ENCODE measurements around the gene DUSP7.

The DUSP7 gene

DNA sequence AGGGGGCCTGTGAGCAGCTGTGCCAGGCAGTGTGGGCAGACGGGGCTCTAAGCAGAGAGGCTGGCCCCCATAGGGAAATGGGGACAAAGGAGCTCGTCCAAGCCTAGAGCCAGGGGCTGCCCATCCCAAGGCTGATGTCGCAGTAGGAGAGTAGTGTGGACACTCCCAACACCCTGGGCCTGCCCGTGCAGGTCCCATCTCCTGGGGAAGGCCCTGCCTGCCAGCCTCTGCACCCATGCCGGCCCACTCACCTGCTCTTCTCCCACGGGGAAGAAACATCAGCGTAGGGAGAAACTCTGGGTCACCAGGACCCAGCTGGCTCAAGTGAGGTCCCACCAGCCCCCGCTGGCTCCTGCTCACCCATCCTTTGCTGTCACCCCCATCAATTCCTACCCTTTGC is 10.7 kb upstream of the DUSP7 start:
- DNase-seq: no peak

DNA sequence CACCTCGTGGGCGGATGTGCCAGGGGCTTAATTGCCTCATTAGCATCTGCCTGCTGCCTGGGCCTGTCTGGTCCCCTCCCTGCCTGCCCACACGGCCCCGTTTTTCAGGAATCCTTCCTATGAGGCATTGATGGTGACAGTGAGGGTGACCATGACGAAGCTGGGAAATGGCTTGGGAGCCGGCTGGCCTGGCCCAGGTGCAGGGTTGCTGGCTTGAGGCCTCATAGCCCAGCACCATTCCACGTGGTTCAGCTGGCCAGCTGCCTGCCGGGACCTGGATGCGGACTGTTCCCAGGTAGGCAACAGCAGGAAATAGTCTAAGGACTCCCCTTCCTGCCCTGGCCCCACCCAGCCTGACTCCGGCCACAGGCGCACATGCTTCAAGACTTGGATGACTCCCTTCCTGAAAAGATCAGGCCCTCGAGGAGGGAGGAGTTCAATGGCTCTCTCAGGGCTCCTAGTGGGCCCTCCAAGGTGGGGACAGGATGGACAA is 8.9 kb upstream of the DUSP7 start:
- DNase-seq: no peak

DNA sequence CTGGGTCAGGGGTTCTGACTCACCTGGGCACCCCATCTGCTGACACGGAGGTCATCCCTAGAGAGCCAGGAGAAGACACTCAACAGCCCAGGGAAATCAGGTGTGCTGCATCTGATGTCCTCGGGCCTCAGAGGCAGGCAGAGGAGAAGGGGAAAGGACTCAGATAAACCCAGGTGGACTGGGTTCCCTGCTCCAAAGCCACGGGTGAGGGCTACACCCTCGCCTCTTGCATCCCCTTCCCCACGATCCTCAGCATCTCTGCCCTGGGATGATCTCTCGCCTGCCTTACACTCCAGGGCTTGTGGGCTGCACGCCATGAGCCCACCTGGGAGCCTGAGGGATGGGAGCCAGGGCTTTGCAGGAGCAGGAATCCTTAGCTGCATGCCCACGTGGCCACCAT is 8.2 kb upstream of the DUSP7 start:
- DNase-seq: no peak

DNA sequence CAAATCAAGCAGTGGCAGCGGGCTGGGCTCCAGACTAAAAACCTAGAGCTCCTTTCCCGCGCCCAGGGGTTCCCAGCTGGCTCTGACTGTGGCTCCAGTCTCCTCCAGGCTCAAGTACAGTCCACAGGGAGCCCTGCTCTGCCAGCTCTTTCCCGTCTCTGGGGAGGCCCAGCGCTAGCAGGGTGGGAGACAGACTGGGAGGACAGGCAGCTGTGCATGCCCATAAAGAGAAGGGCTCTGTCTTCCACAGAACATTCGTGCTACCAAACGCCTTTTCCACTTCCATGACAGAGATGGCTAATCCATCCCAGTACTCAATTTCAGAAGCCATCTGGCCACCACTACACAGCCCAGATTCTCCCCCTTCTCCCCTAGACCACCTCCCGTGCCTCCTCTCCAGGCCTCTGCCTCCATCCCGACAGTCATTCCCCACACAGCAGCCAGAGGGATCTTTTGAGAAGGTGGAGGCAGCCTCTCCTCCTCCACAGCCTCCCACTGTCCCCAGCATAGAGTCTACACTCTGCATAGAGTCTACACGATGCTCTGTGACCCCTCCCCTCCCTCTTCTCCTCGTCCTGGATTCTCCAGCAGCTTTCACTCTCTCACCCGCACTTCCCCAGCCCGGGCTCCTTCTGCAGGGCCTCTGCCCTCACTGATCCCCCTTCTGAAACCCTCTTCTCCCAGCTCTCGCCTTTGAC is 6.8 kb upstream of the DUSP7 start:
- peak in 1 of 2 experiments; percentile 57 for DNase-seq

DNA sequence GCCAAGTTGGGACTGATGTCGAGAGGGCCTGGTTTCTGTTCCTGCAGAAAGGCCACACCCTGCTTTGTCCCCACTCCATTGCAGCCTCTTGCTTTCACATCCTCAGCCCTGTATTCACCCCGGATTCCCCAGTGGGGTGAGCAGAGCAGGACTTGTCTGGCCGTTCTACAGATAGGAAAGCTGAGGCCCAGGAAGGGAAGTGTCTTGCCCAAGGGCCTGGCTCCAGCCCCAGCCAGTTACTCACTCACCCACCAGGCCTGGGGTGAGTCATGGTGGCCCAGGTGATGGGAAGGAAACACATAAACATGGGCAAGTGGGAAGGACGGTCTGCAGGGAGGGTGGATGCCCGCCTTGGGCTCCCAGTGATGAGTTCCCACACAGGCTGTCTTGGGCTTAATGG is 6.1 kb upstream of the DUSP7 start:
- DNase-seq: peak in 1 of 2 experiments; percentile 46

DNA sequence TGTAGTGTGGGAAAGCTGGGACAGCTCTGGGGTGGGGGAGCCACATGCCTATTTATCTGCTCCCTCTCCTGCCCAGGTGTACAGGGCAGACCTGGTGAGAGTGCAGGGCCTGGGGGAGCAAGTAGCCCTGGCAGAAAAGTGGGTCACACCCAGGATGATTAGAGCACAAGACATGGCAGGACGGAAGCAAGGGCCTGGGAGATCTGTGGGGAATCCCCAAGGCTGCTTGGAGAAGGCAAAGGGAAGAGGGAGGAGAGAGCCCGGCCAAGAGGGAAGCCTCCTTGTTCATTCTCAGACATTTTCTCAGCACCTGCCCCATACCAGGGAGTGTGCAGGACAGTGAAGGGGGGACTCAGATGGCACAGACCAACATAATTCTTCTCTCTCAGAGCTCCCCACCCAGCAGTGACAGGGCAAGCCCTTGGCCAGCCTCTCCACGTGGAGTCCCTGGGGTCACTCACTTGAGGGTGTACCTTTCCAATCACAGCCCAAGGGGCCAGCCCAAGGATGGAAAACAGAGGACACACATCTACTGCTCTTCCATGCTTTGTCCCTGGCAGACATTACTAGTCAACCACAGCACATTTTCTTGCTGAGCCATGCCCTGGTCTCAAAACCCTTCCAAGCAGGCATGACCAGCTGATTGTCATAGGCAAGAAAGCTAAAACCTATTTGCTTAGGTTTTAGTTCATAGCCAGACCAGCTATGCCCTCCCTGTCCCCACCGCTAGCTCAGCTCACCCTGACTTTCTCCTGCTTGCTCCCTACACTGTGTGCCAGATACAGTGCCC is 4.9 kb upstream of the DUSP7 start:
- DNase-seq: no peak

DNA sequence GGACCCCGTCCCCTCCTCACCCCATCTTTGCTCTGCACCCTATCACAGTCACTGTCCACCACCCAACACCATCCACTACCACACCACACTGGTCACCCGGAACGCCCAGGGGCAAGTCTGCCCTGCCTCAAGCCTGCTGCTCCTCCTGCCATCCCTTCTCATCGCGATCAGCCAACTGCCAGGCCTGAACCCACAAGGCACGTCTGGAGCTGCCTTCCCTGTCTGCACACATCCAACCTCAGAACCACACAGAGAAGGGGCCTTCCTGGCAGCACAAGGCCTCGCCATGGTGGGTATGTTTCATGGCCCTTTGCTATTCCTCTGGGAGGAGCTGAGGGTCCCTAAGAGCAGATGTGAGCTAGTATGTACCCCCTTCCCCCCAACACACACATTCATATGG is 3.4 kb upstream of the DUSP7 start:
- DNase-seq: no peak

DNA sequence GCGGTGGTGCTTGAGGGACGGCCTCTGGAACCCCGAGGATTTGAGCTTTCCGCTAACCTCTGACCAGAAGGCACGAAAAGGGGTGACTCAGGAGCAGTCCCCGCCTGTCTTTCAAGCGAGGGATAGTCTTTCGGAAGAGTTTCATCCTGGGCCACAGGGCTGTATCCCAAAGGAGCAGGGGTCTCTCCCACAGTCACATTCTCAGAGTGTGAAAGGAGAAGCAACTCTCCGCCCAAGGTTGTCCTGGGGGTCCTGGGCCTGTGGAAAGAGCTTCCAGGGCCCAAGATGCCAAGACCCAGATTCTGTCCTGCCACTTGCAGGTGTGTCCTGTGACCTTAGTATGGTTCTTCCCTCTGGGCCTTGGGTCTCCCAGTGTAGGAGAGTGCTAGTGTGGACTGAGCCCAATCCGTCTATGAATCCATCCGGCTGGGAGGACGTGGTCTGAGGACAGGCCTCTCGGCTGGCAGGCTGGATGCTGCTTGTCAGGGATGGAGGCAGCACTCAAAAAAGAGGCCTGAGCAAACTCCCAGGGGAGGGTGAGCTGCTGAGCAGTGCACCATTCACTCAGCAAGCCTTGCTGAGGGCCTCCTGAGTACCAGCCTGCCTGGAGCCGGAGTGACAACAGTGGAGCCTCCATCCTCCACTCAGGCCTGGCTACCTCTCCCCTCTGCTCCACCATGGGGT is 1.6 kb upstream of the DUSP7 start:
- DNase-seq: no peak

DNA sequence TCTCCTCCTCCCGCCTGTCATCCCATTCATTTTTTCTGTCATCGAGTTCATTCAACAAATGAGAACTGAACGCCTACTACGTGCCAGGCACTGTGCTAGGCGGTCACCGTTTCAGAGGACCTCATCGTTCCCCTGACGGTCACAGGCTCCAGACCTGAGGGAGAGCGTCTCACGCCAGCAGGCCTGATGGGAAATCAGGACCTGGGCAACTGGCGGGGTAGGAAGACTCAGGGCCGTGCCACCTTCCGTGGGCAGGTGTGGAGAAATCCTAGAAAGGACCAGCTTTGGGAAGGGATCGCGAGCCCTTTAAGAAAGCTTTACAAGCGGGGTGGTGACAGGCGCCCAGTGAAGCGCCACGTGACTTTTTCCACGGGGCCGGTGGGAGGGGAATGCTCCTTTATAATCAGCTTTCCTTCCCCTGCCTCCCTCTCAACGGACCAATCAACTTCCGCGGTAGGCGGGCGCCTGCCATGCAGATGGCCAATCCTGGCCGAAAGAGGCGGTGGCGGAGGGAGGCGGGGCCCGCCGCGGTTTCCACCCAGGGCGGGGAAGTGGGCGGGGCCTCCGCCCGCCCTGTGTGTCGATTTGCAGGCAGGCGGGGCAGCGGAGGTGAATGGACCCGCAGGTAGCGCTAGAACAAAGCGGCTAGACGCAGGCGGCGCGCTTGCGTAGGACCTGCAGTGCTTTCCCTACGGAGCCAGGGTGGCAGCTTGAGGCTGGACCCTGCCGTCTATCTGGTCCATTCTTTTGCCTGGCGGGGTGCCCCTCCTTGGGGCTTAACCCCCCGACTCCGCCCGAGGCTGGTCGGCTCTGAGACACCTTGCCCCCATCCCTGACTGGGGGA is 819 bp upstream of the DUSP7 start:
- peak; percentile 80 to 96 for DNase-seq

DNA sequence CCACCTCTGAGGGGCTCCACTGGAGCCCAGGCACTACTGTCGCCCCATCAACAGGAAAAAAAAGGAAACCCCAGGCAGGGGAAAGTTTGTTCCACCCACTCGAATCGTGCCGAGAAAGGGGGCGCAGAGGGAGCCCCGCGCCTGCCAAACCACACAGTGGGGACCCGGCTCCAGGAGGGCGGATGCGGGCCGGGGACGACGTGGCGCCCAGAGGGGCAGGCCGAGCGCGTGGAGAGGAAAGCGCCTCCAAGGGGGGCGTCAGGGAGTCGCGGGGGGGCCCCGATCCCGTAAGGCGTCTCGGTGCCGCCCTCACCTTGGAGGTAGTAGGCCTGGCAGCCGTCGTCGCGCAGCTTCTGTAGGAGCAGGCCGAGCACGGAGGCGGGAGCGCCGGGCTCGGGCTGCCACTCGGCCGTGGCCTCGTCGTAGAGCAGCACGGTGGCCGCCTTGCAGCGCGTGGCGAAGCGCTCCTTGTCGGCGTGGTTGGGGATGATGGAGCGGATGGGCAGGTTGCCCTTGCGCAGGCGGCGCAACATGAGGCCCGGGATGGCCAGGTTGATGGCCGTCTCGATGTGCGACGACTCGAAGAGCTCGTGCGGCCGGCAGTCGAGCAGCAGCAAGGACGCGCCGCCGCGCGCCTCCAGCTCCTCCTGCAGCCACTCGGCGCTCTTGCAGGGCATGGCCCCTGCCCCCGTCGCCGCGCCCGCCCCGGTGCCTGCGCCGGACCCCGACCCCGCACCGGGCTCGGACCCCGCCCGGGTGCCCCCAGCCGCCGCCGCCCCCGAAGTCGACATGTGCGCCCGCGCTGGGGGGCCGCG is 627 bp downstream of the DUSP7 start:
- DNase-seq: no peak

DNA sequence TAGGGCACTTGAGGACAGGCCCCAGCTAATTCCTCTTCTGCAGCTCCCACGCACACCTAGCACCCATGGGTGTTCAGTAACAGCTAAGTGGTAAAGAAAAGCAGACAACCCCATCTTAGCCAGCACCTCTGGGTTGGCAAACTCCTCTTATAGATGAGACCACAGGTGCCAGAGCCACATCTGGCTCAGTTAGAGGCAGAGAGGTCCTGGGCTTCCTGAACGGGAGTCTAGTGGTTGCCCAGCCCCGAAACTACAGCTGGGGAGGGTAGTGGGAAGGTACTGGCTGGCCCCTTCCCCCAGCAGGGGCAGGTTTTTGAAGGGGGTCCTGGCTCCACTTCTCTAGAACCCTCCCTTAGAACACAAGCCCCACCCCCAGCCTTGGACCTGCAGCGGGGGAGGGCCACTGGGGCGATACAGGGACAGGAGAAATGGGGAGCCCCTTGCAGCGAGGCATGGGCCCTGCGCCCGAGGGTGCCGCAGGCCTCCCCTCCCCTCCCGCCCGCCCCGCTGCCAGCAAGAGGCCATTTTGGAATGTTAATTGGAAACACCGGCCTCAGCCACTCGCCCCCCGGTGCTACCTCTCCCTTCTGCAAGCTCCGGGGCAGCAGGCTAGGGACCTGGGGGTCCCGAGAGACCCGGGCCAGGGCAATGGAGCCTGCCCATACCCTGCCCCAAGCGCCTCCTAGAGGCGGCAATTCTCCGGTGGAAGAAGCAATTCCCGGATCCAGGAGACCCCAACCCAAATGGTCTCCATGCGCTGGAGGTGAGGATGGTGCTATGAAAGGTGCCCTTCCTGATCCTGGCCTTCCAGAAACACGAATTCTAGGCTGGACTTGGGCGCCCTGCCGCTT is 1.5 kb downstream of the DUSP7 start:
- DNase-seq: no peak

DNA sequence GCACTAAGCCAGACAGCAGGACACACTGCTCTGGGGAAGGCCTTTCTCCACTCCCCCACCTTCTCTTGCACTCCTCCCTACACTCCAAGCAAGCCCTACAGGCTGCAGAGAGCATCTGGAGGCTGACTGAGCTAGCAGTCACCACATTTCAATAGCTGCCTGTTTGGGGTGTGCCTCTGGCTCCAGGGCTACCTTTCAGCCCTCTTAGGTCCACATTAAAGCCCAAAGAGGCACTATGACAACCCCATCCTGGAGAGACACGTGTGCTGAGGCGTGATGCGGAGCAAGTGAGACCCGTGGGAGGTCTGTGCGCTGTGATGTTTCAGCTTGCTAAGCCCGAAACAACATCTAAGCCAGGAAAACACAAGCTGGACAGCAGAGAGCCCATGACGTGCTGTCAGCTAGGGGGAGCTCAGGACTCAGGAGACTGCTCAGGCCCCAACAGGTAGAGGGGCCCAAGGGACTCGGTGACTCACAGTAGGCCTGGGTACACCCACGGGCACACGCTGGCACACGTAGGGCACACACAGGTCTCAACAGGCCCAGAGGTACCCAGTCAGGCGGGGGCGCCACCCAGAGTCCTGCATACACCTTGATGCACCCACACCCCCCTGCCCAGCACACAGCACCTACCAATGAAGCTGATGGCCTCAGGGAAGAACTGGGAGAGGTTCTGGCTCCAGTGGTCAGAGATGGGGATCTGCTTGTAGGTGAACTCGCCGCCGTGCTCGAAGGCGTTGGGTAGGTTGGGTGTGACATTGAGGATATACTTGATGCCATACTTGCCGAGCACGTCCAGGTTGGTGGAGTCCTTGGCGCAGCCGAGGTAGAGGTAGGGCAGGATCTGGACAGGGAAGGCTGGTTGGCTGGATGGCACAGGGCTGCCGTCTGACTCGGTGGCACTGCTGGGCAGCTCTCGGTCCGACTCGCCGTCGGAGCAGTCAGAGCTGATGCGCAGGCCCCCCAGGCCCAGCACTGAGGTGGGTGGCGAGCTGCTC is 2.8 kb downstream of the DUSP7 start:
- no peak for DNase-seq

DNA sequence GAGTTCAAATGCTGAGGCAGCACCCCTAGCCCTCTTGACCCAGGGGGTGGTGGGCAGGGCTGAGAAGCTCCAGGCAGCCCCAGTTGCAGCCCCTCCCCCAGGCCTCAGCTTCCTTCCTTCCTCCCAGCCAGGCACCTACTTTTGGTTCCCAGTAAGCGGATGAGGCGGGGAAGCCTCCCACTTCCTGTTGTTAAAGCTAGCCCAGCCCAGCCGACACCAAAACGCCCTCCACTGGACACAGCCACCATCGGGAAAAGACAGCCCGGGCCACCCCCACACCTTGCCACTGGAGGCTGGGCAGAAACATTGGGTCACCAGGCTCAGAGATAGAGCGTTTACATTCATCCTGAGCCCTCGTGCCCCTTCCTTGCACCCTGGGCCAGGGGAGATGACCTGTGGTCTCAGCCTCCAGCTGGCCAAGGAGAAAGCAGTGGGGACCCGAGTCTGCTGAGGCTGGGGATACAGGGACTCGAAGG is 3.5 kb downstream of the DUSP7 start:
- no peak for DNase-seq

DNA sequence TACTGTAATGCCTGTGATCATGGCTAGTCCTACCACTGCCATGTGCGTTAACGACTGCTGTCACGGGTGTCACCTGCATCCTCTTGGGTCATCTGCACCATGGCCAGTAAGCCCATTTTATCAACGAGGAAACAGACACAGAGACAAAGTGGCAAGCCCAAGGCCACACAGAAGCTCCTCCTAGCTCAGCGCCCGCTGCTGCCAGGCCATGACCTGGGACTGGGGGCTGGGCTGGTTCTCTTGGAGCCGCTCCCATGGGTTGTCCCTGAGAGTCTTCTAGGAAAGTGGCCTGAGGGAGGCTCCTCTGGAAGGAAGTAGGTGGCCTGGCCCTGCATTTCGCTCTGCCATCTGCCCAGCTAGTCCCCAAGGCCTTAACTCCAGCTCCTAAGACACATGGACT is 4.9 kb downstream of the DUSP7 start:
- DNase-seq: no peak

DNA sequence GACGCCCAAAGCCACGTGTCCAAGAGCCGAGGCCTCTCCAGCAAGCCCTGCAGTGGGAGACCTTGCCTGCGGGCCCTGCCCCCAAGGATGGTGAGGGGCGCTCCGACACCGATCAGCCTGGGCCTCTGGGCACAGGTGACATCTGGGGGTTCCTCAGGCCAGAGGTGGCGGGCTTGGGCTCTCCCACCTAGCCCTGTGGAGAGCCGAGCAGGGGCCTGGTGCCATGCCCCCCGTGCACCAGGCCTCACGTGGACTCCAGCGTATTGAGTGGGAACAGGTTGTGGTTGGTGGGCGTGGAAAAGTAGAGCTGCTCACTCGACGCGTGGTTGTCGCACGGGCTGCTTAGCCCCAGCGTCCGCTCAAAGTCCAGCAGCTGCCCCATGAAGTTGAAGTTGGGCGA is 5.8 kb downstream of the DUSP7 start:
- no peak for DNase-seq

DNA sequence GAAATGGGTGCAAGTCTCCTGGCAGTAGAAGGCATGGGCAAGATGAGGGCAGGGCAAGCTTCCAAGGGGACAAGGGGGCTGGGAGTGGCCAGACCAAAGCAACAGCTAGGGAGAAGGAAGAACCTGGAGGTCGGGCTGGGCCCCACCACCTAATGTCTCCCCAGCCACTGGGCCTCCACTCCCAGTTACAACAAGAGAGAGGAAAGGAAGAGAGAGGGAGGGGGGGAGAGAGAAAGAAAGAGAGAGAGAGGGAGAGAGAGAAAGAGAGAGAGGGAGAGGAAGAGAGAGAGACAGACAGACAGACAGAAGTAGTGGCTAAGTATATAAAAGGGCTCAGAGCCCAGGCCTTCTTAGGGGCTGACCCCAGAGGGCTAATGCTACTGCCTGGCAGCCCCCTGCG is 6.9 kb downstream of the DUSP7 start:
- DNase-seq: no peak

DNA sequence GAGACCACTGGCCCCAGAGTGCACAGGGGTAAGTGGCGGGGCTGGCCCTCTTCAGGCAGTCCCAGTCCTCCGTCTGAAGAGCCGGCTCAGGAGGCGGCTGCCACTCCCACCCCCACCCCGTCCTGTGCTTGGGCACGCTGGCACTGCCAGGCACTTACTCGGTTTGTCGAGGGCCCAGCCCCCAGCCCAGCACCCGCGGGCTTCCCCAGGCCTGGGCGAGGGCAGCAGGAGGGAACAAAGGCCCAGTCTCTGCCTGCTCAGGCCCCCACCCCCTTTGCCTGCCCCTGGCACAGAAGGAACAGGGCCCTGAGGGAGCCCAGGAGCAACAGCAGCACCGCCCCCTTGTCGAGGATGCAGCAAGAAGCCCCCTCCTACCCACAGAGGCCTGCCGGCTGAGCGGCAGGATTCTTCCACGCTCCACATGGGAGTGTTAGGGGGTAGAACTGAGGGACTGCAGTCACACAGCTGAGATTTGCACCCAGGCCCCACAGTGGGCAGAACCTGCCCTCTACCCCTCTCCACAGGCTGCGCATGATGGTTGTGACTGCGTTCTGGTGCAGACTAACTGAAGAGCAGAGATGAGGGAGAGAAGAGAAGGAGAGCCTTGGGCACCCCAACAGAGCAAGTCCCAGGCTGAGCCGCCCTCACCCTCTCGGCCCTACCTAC is 8.9 kb downstream of the DUSP7 start:
- no peak for DNase-seq

DNA sequence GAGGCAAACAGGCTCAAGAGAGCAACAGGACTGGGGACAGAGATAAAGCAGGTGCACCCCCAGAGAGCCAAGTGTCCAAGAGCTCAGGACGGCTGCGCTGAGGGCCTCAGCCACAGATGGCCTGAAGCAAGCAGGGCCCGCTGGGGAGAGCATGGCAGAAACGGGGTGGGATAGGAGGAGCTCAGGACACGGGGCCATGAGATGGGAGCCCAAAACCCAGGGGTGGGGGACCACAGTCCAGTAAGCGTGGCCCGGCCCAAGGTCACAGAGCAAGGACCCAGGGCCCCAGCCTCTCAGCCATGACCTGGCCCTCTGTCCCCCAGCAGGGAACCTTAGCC is 9.5 kb downstream of the DUSP7 start:
- DNase-seq: no peak

Data from NCI-H446 (cell line).